ENCODE results near the gene WDR91.
"Not testable (repeated sequence)": the region's sequence is repeated elsewhere in the genome, so short reads cannot be mapped to it uniquely, and the experiment has no call there.

The WDR91 gene

GRCh38 chr7:135217645-135218509 lies 6.6 kb upstream of the WDR91 start:
- no peak for TF ChIP-seq CTCF (IDR thresholded peaks at IDR 0.05; ENCODE audit: borderline replicate concordance, control extremely low read depth, extremely low read depth, insufficient read depth, missing control alignments)
- in situ Hi-C loops (cut with MboI; ENCODE audit: low sequenced_read_pairs, unreplicated experiment), result no loop called here
- DNase-seq (ENCODE audit: low spot score), result no peak

GRCh38 chr7:135215698-135216097 lies 4.4 kb upstream of the WDR91 start:
- no peak for TF ChIP-seq CTCF (IDR thresholded peaks at IDR 0.05; ENCODE audit: borderline replicate concordance, control extremely low read depth, extremely low read depth, insufficient read depth, missing control alignments)
- in situ Hi-C loops (cut with MboI; ENCODE audit: low sequenced_read_pairs, unreplicated experiment), result no loop called here
- no peak for DNase-seq (ENCODE audit: low spot score)

GRCh38 chr7:135215180-135215579 lies 3.9 kb upstream of the WDR91 start:
- no peak for DNase-seq (ENCODE audit: low spot score)
- in situ Hi-C loops (cut with MboI; ENCODE audit: low sequenced_read_pairs, unreplicated experiment), result no loop called here
- TF ChIP-seq CTCF (IDR thresholded peaks at IDR 0.05; ENCODE audit: borderline replicate concordance, control extremely low read depth, extremely low read depth, insufficient read depth, missing control alignments), result no peak

GRCh38 chr7:135213831-135214230 lies 2.5 kb upstream of the WDR91 start:
- TF ChIP-seq CTCF (IDR thresholded peaks at IDR 0.05; ENCODE audit: borderline replicate concordance, control extremely low read depth, extremely low read depth, insufficient read depth, missing control alignments), result no peak
- DNase-seq (ENCODE audit: low spot score), result no peak
- in situ Hi-C loops (cut with MboI; ENCODE audit: low sequenced_read_pairs, unreplicated experiment), result no loop called here

GRCh38 chr7:135211946-135212685 lies 790 bp upstream of the WDR91 start:
- in situ Hi-C loops (cut with MboI; ENCODE audit: low sequenced_read_pairs, unreplicated experiment); DNase-seq (ENCODE audit: low spot score): not testable (repeated sequence)

- in situ Hi-C loops (cut with MboI; ENCODE audit: low sequenced_read_pairs, unreplicated experiment), result no loop called here
- DNase-seq (ENCODE audit: low spot score), result no peak
- TF ChIP-seq CTCF (IDR thresholded peaks at IDR 0.05; ENCODE audit: borderline replicate concordance, control extremely low read depth, extremely low read depth, insufficient read depth, missing control alignments), result no peak
These were observed 493 bp downstream of the WDR91 start for GRCh38 chr7:135210888-135211178.

- TF ChIP-seq CTCF (IDR thresholded peaks at IDR 0.05; ENCODE audit: borderline replicate concordance, control extremely low read depth, extremely low read depth, insufficient read depth, missing control alignments), result no peak
- DNase-seq (ENCODE audit: low spot score), result no peak
- in situ Hi-C loops (cut with MboI; ENCODE audit: low sequenced_read_pairs, unreplicated experiment), result no loop called here
These were observed 2.0 kb downstream of the WDR91 start for GRCh38 chr7:135209225-135209834.
